LHCN-M2 (cell line): Measurements from ENCODE around the gene DENND11. TPM values are rescaled to one million over a fixed set of nuclear protein-coding genes. Genes with fewer than 3 reads are reported as not detected.

Experiments
- DNase-seq: peaks from one replicate; pipeline ENCODE4 v3.0.0-alpha.2; 2012; ENCODE audit warnings: low read depth
- total RNA-seq: library from RNA; depleted of rRNA; stranded (reverse); fragments of >200 nt; gene quantifications from 2 replicates; pipeline ENCODE4 v1.2.3, GENCODE V29; 2014

DENND11 gene
- total RNA-seq, 1 experiment from 2014 or later = 2.3 TPM

GRCh38 chr7:141685285-141686023 lies 16.5 kb downstream of the DENND11 start:
- DNase-seq = no peak

- DNase-seq = no peak
Observed at GRCh38 chr7:141679014-141679413, 23.0 kb downstream of the DENND11 start.

DNA sequence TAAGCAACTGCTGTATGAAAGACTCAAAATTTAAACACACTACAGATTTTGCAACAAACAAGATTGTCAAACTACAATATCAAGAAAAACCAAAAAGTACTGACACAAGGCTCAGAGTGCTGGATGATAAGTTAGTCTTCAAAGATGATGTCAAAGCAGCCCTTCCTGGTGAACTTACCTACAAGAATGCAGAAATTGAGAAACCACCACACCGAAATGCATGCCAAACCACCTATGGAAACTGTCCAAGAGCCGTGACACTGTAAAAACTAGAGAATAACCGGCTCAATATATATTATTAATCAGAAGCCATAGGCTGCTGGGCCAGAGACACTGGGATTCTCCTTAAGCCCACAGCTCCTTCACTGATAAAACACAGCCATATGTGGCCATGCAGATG lies 25.3 kb downstream of the DENND11 start:
- DNase-seq = no peak

- no peak for DNase-seq
Observed at GRCh38 chr7:141675436-141676215, 26.3 kb downstream of the DENND11 start.

GRCh38 chr7:141674702-141675101 lies 27.3 kb downstream of the DENND11 start:
- no peak for DNase-seq

DNA sequence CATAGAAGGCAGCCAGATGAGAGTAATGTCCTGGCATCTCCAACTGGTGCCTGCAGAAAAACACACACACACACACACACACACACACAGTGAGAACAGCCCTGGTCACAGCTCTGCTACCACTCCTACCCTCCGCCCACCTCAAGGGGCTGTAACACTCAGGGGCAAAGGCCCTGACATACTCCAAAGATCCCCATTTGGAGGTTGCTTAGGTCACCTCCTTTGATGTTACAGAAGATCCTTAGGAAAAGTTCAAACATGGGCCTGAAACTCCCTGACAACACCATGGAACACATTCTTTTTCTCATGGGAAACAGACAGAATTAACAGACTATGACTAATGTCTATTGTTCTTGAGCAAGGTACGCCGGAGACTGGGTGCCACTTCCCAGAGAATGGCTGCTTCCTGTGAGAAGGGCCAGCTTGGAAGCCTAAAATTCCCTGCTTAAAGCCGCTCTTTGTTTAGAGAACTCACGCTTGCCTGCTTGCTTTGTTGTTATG lies 27.7 kb downstream of the DENND11 start:
- DNase-seq = no peak

- no peak for DNase-seq
Observed at GRCh38 chr7:141673346-141673745, 28.6 kb downstream of the DENND11 start.

GRCh38 chr7:141671705-141672496 lies 30.1 kb downstream of the DENND11 start:
- no peak for DNase-seq

GRCh38 chr7:141668853-141669252 lies 33.1 kb downstream of the DENND11 start:
- no peak for DNase-seq

DNA sequence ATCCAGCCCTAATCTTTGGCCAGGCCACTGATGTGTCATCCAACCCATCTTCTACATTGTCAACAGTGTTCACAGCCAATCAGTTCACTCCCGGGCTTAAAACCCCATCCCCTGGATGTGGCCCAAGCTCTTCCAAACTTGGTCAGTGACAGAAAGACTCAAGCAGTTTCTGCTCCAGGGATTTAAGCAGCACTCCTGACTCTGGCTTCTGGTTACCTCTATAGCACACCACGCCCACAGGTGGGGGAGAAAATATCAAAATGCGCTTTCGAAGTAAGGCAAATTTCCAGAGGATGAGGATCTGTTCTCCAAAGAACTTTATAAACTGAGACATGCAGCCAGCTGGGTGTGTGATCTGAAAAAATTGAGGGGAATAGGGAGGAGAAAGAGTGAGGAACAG lies 35.9 kb downstream of the DENND11 start:
- DNase-seq = no peak

- no peak for DNase-seq
Observed at GRCh38 chr7:141665208-141666035, 36.5 kb downstream of the DENND11 start.

- no peak for DNase-seq
Observed at GRCh38 chr7:141664450-141664849, 37.5 kb downstream of the DENND11 start.

- no peak for DNase-seq
Observed at GRCh38 chr7:141663081-141663849, 38.7 kb downstream of the DENND11 start.

- DNase-seq = no peak
Observed at GRCh38 chr7:141660259-141660658, 41.7 kb downstream of the DENND11 start.

DNA sequence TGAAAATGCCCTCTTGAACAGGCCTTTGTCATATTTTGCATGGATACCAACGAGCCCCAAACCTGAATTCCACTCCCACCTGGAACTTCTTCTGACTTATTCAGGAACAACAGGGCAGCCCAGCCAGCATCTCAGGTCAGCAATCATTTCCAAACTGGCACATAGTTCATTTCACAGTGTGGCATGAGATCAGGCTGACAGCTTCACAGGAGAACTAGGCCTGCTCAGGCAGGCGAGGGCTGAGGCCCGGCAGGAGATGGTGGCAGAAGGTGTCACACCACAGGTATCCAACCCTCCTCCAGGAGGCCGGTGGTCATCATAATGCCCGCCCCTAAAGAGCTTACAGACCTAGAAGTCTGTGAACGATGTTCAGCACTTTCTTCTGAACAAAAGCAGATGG lies 42.5 kb downstream of the DENND11 start:
- no peak for DNase-seq

DNA sequence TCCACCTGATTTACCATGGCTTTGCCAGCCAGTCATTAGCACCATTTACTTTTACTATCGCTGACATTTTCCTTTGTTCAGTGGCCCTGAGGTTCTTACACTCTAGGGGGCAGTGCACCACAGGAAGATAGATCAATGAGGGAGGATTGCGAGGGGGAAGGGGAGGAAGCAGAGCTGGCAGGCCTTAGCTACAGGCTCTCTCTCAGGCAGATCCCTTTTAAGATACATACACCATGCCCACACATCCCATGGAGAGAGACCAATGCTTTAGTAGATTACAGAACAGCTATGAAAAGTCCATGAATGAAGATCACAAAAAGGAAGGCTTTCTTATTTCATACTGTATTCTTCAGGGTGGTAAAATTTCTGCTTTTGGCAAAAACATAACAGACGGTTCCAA lies 47.4 kb downstream of the DENND11 start:
- DNase-seq = peak; percentile 61

GRCh38 chr7:141652691-141653090 lies 49.3 kb downstream of the DENND11 start:
- DNase-seq = no peak
